H1 (cell line): ENCODE data around the gene SPRN. TPM values are rescaled to one million over a fixed set of nuclear protein-coding genes. Genes with fewer than 3 reads are reported as not detected.

ENCODE experiments used
- EGR1 ChIP-seq: IDR thresholded peaks from 2 replicates; pipeline ENCODE4 v1.6.1; 2011; ENCODE audit warnings: low read depth, low read length, borderline replicate concordance
- KDM1A ChIP-seq: fragments of 200-600, 300-600 bp; sonication (generic); IDR thresholded peaks from 2 replicates; pipeline ENCODE4 v1.7.1; 2016; ENCODE audit warnings: mild to moderate bottlenecking, low read length, borderline replicate concordance
- polyA plus RNA-seq, 7 experiments: library from polyadenylated mRNA; depleted of rRNA in 3 of 7; stranded (reverse) in 5 of 7; unstranded in 2 of 7; fragments of >200 nt in 5 of 7; fragments of 200-250 nt in 2 of 7; gene quantifications; 1 replicate in 5 of 7; 2 replicates in 1 of 7; 4 replicates in 1 of 7; pipeline versions ENCODE4 v1.2.1 to v1.2.3, GENCODE V29; 2011 to 2013; ENCODE audit warnings: missing spikeins in 2 of 7, mixed read lengths in 2 of 7
- total RNA-seq: library from RNA; stranded (reverse); fragmentation: NEBNext Ultra II Directional; extraction: Animal tissue kit (Norgen Biotek cat#: 25700); gene quantifications from 2 replicates; pipeline ENCODE4 v1.2.1, GENCODE V29; 2021
- TF ChIP-seq, protein P1 (sequence below), 3 experiments: IDR thresholded peaks; 1 replicate in 2 of 3; 2 replicates in 1 of 3; pipeline versions ENCODE4 v1.5.1 to v1.6.1; 2011; ENCODE audit warnings: low read length in 3 of 3, mild to moderate bottlenecking in 3 of 3, inconsistent platforms in 2 of 3, low read depth in 1 of 3, moderate library complexity in 1 of 3; ENCODE audit not compliant: insufficient read depth in 1 of 3; ENCODE audit errors: control extremely low read depth in 1 of 3

SPRN gene
- total and polyA plus RNA-seq, 2 of the 8 experiments (the other 6 are each of a cell fraction or from before 2014, with no cell fraction given) = 0.23 to 0.24 TPM

DNA sequence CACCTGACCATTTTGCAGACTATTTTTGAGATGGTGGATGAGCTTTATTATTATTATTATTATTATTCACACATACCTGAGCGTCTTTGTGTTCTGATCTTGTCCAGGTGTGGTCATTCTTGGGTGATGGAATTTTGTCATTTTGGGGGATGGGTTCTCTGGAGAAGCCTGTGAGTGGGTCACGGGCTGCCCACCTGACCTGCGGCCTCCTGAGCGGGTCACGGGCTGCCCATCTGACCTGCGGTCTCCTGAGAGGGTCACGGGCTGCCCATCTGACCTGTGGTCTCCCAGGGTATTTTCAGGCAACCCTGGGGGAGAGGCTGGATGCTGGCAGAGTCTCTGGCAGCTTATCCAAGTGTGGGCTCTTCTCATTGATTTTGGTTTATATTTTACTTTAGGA lies 36.6 kb upstream of the SPRN start (continued):
- TF ChIP-seq EGR1 = no peak
- TF ChIP-seq, protein P1, sequence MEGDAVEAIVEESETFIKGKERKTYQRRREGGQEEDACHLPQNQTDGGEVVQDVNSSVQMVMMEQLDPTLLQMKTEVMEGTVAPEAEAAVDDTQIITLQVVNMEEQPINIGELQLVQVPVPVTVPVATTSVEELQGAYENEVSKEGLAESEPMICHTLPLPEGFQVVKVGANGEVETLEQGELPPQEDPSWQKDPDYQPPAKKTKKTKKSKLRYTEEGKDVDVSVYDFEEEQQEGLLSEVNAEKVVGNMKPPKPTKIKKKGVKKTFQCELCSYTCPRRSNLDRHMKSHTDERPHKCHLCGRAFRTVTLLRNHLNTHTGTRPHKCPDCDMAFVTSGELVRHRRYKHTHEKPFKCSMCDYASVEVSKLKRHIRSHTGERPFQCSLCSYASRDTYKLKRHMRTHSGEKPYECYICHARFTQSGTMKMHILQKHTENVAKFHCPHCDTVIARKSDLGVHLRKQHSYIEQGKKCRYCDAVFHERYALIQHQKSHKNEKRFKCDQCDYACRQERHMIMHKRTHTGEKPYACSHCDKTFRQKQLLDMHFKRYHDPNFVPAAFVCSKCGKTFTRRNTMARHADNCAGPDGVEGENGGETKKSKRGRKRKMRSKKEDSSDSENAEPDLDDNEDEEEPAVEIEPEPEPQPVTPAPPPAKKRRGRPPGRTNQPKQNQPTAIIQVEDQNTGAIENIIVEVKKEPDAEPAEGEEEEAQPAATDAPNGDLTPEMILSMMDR (IDR thresholded peaks at IDR 0.05; ENCODE audit: control extremely low read depth in 1 of 3, insufficient read depth in 1 of 3, low read depth in 1 of 3, low read length in 3 of 3) = no peak
- TF ChIP-seq KDM1A = no peak
